Upper lobe of left lung (tissue), 4 donors: ENCODE results near the gene SLC35E3.

Experiments used
- CTCF ChIP-seq, 6 experiments: fragments of 450-650 bp in 4 of 6; fragments of 200-600 bp in 2 of 6; sonication (generic) in 2 of 6; IDR thresholded peaks; one replicate each; pipeline ENCODE4 v1.5.1; 2016 to 2019; ENCODE audit warnings: antibody characterized with exemption in 6 of 6
- EP300 ChIP-seq, 4 donors: sonication (generic); formaldehyde crosslinking; IDR thresholded peaks; one replicate each; pipeline ENCODE4 v1.5.1; 2017; ENCODE audit warnings: antibody characterized with exemption in 4 of 4, control low read depth in 2 of 4

GRCh38 chr12:68790081-68790951 is 44.3 kb downstream of the SLC35E3 start:
- TF ChIP-seq CTCF (IDR thresholded peaks at IDR 0.05) = no peak
- no peak for TF ChIP-seq EP300 (IDR thresholded peaks at IDR 0.05)
